GM23248 (cell line): Measurements from ENCODE around the gene MC3R. TPM values are rescaled to one million over a fixed set of nuclear protein-coding genes. Genes with fewer than 3 reads are reported as not detected.
A peak's percentile ranks its signal among the peaks of the same experiment; 100 is the strongest.

Experiments
- DNase-seq: peaks from one replicate; pipeline ENCODE4 v3.0.0-alpha.2; 2015
- H2AFZ ChIP-seq: fragments of 200-600 bp; sonication (generic); 2 replicates; pipeline ENCODE4 v1.6.1; 2016; ENCODE audit warnings: antibody characterized with exemption
- H3F3A ChIP-seq: fragments of 200-600 bp; sonication (generic); 2 replicates; pipeline ENCODE4 v1.6.1; 2016; ENCODE audit warnings: mild to moderate bottlenecking, antibody characterized with exemption, mixed run types; ENCODE audit not compliant: insufficient read depth
- H3K27ac ChIP-seq: fragments of 200-600 bp; sonication (generic); 2 replicates; pipeline ENCODE4 v1.5.1; 2016; ENCODE audit warnings: mild to moderate bottlenecking
- H3K27me3 ChIP-seq: fragments of 200-600 bp; sonication (generic); replicated peaks from 2 replicates; pipeline ENCODE4 v1.6.1; 2016; ENCODE audit warnings: mild to moderate bottlenecking; ENCODE audit not compliant: insufficient read depth
- H3K36me3 ChIP-seq: fragments of 200-600 bp; sonication (generic); 2 replicates; pipeline ENCODE4 v1.6.1; 2016; ENCODE audit warnings: low read depth, mild to moderate bottlenecking
- H3K4me1 ChIP-seq: fragments of 200-600 bp; sonication (generic); 2 replicates; pipeline ENCODE4 v1.6.1; 2016; ENCODE audit warnings: mild to moderate bottlenecking; ENCODE audit not compliant: insufficient read depth
- H3K4me2 ChIP-seq: fragments of 200-600 bp; sonication (generic); one replicate; pipeline ENCODE4 v1.6.1; 2016; ENCODE audit warnings: mild to moderate bottlenecking; ENCODE audit not compliant: unreplicated experiment
- H3K4me3 ChIP-seq: fragments of 200-600 bp; sonication (generic); 2 replicates; pipeline ENCODE4 v1.5.1; 2016; ENCODE audit warnings: mild to moderate bottlenecking
- H3K79me2 ChIP-seq: fragments of 200-600 bp; sonication (generic); 2 replicates; pipeline ENCODE4 v1.6.1; 2016; ENCODE audit warnings: mild to moderate bottlenecking; ENCODE audit not compliant: insufficient read depth
- H3K9ac ChIP-seq: fragments of 200-600 bp; sonication (generic); 2 replicates; pipeline ENCODE4 v1.6.1; 2016; ENCODE audit warnings: mild to moderate bottlenecking
- H3K9me2 ChIP-seq: fragments of 200-600 bp; sonication (generic); 2 replicates; pipeline ENCODE4 v1.6.1; 2016; ENCODE audit warnings: mixed run types, mild to moderate bottlenecking, moderate library complexity; ENCODE audit not compliant: insufficient read depth
- H3K9me3 ChIP-seq: fragments of 200-600 bp; sonication (generic); one replicate; pipeline ENCODE4 v1.6.1; 2017; ENCODE audit warnings: low read depth
- H4K20me1 ChIP-seq: fragments of 200-600 bp; sonication (generic); 2 replicates; pipeline ENCODE4 v1.6.0; 2016; ENCODE audit not compliant: insufficient read depth
- EZH2 ChIP-seq: fragments of 200-600 bp; sonication (generic); IDR thresholded peaks from 2 replicates; pipeline ENCODE4 v1.6.1; 2018; ENCODE audit warnings: antibody characterized with exemption, mild to moderate bottlenecking; ENCODE audit not compliant: insufficient read depth, poor library complexity, severe bottlenecking
- EZH2phosphoT487 ChIP-seq: fragments of 200-600 bp; sonication (generic); IDR thresholded peaks from 2 replicates; pipeline ENCODE4 v1.6.1; 2018; ENCODE audit warnings: antibody characterized with exemption, moderate library complexity, mild to moderate bottlenecking, low read depth; ENCODE audit not compliant: insufficient read depth
- WGBS, 2 experiments: methylation state at CpG; one replicate each; pipeline ENCODE4 v1.1.6; 2015 to 2017; ENCODE audit warnings: low lambda C conversion rate in 2 of 2, low coverage in 1 of 2; ENCODE audit errors: missing lambda C conversion rate in 2 of 2; 5-methylcytosine and 5-hydroxymethylcytosine counted together
- in situ Hi-C: fragments of 300-500 bp; cut with MboI; formaldehyde crosslinking; loops from 2 replicates; pipeline ENCODE4 v1.15.0; 2020
- polyA plus RNA-seq: library from polyadenylated mRNA; unstranded; fragments of >200 nt; fragmentation: Nextera tagmentation; extraction: Ambion mirVana; gene quantifications from 2 replicates; pipeline ENCODE4 v1.2.1, GENCODE V29; 2016
- total RNA-seq: library from RNA; depleted of rRNA; stranded (reverse); fragments of >200 nt; shearing (Covaris generic); gene quantifications from 2 replicates; pipeline ENCODE4 v1.2.3, GENCODE V29; 2014; rRNA removed

MC3R gene
- total RNA-seq (not detected in 2 replicates), polyA plus RNA-seq (not detected in 2 replicates)

- H3K79me2 ChIP-seq, result no peaks in the 10 kb centered on the region
- H3K4me1 ChIP-seq, result no peaks in the 10 kb centered on the region
- TF ChIP-seq EZH2phosphoT487 (no peak), EZH2 (no peak)
- H4K20me1 ChIP-seq, result no peaks in the 10 kb centered on the region
- 13 to 19% methylated on average over 9 of the region's 9 CpGs for WGBS, 2 experiments
- no peaks in the 10 kb centered on the region for H3F3A ChIP-seq
- H3K36me3 ChIP-seq, result no peaks in the 10 kb centered on the region
- no peak within 1 kb of the TSS for H3K4me2 ChIP-seq
- H3K27ac ChIP-seq, result no peak within 1 kb of the TSS
- H3K9me3 ChIP-seq, result no peaks in the 10 kb centered on the region
- H2AFZ ChIP-seq, result no peak within 1 kb of the TSS
- in situ Hi-C loops, result no loop called here
- peaks cover 21% of the 10 kb centered on the region for H3K27me3 ChIP-seq
- no peak within 1 kb of the TSS for H3K4me3 ChIP-seq
- DNase-seq, result peak; percentile 71
- H3K9ac ChIP-seq, result no peak within 1 kb of the TSS
- no peaks in the 10 kb centered on the region for H3K9me2 ChIP-seq
These were observed at the start of gene MC3R for GRCh38 chr20:56247954-56248782. MC3R (plus strand) TSS chr20:56248732; CDS start chr20:56248844, 112 bp downstream.

- no peaks in the 10 kb centered on the region for H3F3A ChIP-seq
- H3K4me1 ChIP-seq, result no peaks in the 10 kb centered on the region
- no peaks in the 10 kb centered on the region for H4K20me1 ChIP-seq
- H3K4me2 ChIP-seq, result no peak overlapping the region
- H2AFZ ChIP-seq, result no peak overlapping the region
- no peaks in the 10 kb centered on the region for H3K9me2 ChIP-seq
- H3K9me3 ChIP-seq, result no peaks in the 10 kb centered on the region
- H3K9ac ChIP-seq, result no peak overlapping the region
- 40 to 54% methylated on average over 3 of the region's 3 CpGs for WGBS, 2 experiments
- H3K4me3 ChIP-seq, result no peak overlapping the region
- in situ Hi-C loops, result no loop called here
- H3K36me3 ChIP-seq, result no peaks in the 10 kb centered on the region
- no peaks in the 10 kb centered on the region for H3K27me3 ChIP-seq
- no peak overlapping the region for H3K27ac ChIP-seq
- DNase-seq, result no peak
- no peak for TF ChIP-seq EZH2phosphoT487
- no peak for TF ChIP-seq EZH2
- no peaks in the 10 kb centered on the region for H3K79me2 ChIP-seq
These were observed 48.1 kb upstream of the MC3R start for GRCh38 chr20:56200456-56200855.

GRCh38 chr20:56202493-56203077 is 45.9 kb upstream of the MC3R start:
- Histone ChIP-seq H3K9ac (no peak overlapping the region), H3K79me2 (no peaks in the 10 kb centered on the region), H3K9me3 (no peaks in the 10 kb centered on the region), H3K4me3 (no peak overlapping the region), H3K9me2 (no peaks in the 10 kb centered on the region), H4K20me1 (no peaks in the 10 kb centered on the region), H3K27ac (no peak overlapping the region), H3F3A (no peaks in the 10 kb centered on the region), H3K4me2 (peak overlapping the region; percentile 11), H2AFZ (no peak overlapping the region), H3K27me3 (no peaks in the 10 kb centered on the region), H3K36me3 (no peaks in the 10 kb centered on the region), H3K4me1 (no peaks in the 10 kb centered on the region)
- in situ Hi-C loops, result no loop called here
- peak; percentile 55 for DNase-seq
- TF ChIP-seq EZH2phosphoT487, result no peak
- TF ChIP-seq EZH2, result no peak
- WGBS, 2 experiments, result 10 to 15% methylated on average over 6 of the region's 6 CpGs

- H3K4me3 ChIP-seq, result no peak overlapping the region
- H3F3A ChIP-seq, result no peaks in the 10 kb centered on the region
- in situ Hi-C loops, result no loop called here
- no peaks in the 10 kb centered on the region for H3K27me3 ChIP-seq
- no peak overlapping the region for H3K4me2 ChIP-seq
- H3K27ac ChIP-seq, result no peak overlapping the region
- no peaks in the 10 kb centered on the region for H3K79me2 ChIP-seq
- TF ChIP-seq EZH2phosphoT487 (no peak), EZH2 (no peak)
- no peak for DNase-seq
- no peaks in the 10 kb centered on the region for H3K9me3 ChIP-seq
- WGBS, 2 experiments, result 6 to 13% methylated on average over 3 of the region's 3 CpGs
- H3K9ac ChIP-seq, result no peak overlapping the region
- no peak overlapping the region for H2AFZ ChIP-seq
- no peaks in the 10 kb centered on the region for H4K20me1 ChIP-seq
- no peaks in the 10 kb centered on the region for H3K9me2 ChIP-seq
- no peaks in the 10 kb centered on the region for H3K4me1 ChIP-seq
- no peaks in the 10 kb centered on the region for H3K36me3 ChIP-seq
These were observed 44.3 kb upstream of the MC3R start for GRCh38 chr20:56204206-56204605.
